ENCODE measurements around the gene METTL3. TPM values are rescaled to one million over a fixed set of nuclear protein-coding genes. Genes with fewer than 3 reads are reported as not detected.

The METTL3 gene
- total and polyA plus RNA-seq, 2 of the 13 experiments (the other 11 are each of a cell fraction or from before 2014, with no cell fraction given): 123 to 130 TPM

- TF ChIP-seq ZNF318 (CRISPR knock-in tag; IDR thresholded peaks at IDR 0.05): no peak
- TF ChIP-seq ZNF660 (CRISPR knock-in tag; IDR thresholded peaks at IDR 0.05; ENCODE audit: borderline replicate concordance, low read depth): no peak
- no peak for TF ChIP-seq ATF6 (CRISPR knock-in tag; conservative IDR thresholded peaks at IDR 0.05)
- TF ChIP-seq ZFP90 (CRISPR knock-in tag; IDR thresholded peaks at IDR 0.05; ENCODE audit: borderline replicate concordance): no peak
- no peak for TF ChIP-seq HES4 (CRISPR knock-in tag; IDR thresholded peaks at IDR 0.05; ENCODE audit: borderline replicate concordance)
- no peak for TF ChIP-seq CBX1 (IDR thresholded peaks at IDR 0.05; ENCODE audit: low read depth)
- no peak for TF ChIP-seq FLYWCH1 (CRISPR knock-in tag; IDR thresholded peaks at IDR 0.05)
- peak; percentile 60 for TF ChIP-seq ATF1 (CRISPR knock-in tag; IDR thresholded peaks at IDR 0.05)
- no peak for TF ChIP-seq KLF6 (CRISPR knock-in tag; IDR thresholded peaks at IDR 0.05)
- TF ChIP-seq THAP11 (CRISPR knock-in tag; IDR thresholded peaks at IDR 0.05): no peak
- TF ChIP-seq ZNF709 (CRISPR knock-in tag; IDR thresholded peaks at IDR 0.05): peak; percentile 49; the same call in 1 of the 2 replicates
- no peak for TF ChIP-seq ZNF598 (CRISPR knock-in tag; IDR thresholded peaks at IDR 0.05; ENCODE audit: borderline replicate concordance)
- TF ChIP-seq BORCS8-MEF2B (CRISPR knock-in tag; IDR thresholded peaks at IDR 0.05): no peak
- no peak for TF ChIP-seq CERS6 (CRISPR knock-in tag; IDR thresholded peaks at IDR 0.05)
- TF ChIP-seq SAP130 (CRISPR knock-in tag; IDR thresholded peaks at IDR 0.05; ENCODE audit: low read depth): peak; percentile 86
- no peak for TF ChIP-seq MXD3 (CRISPR knock-in tag; IDR thresholded peaks at IDR 0.05)
- no peak for TF ChIP-seq ZKSCAN1 (IDR thresholded peaks at IDR 0.05; ENCODE audit: low read length)
- no peak for TF ChIP-seq ZNF569 (CRISPR knock-in tag; IDR thresholded peaks at IDR 0.05; ENCODE audit: borderline replicate concordance)
These were observed 17.5 kb upstream of the METTL3 start (continued) for GRCh38 chr14:21528381-21529348.
